ENCODE results near the gene DCAF5. TPM values are rescaled to one million over a fixed set of nuclear protein-coding genes. Genes with fewer than 3 reads are reported as not detected.

Gene DCAF5
- total and polyA plus RNA-seq, 2 of the 8 experiments (the other 6 are each of a cell fraction or from before 2014, with no cell fraction given), result 24.3 to 31.0 TPM

GRCh38 chr14:69156224-69156623 lies 3.3 kb upstream of the DCAF5 start:
- DNase-seq (ENCODE audit: low read depth in 1 of 2, low spot score in 2 of 2) (no peak), FAIRE-seq (no peak)
- H2BK12ac ChIP-seq (ENCODE audit: low read depth, low read length), result no peak overlapping the region
- H3K14ac ChIP-seq (ENCODE audit: insufficient read length), result no peak overlapping the region
- H3K56ac ChIP-seq (replicated peaks; ENCODE audit: insufficient read length, low read depth, low read length), result no peak overlapping the region
- H3K9me3 ChIP-seq (ENCODE audit: insufficient read depth in 2 of 2, low read depth in 1 of 2, low read length in 1 of 2), result no peaks in the 10 kb centered on the region
- POLR2A ChIA-PET (ENCODE audit: partially characterized antibody), result interaction anchor here (0.7 to 2.1 kb wide), 2 partner anchors 35 to 323 kb away, joined by 3 to 6 read pairs; partner anchors contain the start of gene EXD2
- CTCF ChIA-PET (ENCODE audit: partially characterized antibody), result interaction anchor here (0.6 kb wide), 1 partner anchor 40 kb away, joined by 5 read pairs; no protein-coding TSS in a partner anchor
- H3K23me2 ChIP-seq (ENCODE audit: low read depth, low read length), result peaks cover 6% of the 10 kb centered on the region
- no peak overlapping the region for H3K23ac ChIP-seq (ENCODE audit: insufficient read length)
- H3K79me1 ChIP-seq (ENCODE audit: low read depth, low read length), result no peaks in the 10 kb centered on the region
- no peak overlapping the region for H2BK15ac ChIP-seq (ENCODE audit: low read length)
- H3K4me1 ChIP-seq (replicated peaks in 1 of 4; ENCODE audit: control insufficient read depth in 3 of 4, insufficient read depth in 4 of 4, low read length in 3 of 4), result peaks cover 0 to 6% (median 5%) of the 10 kb centered on the region in 4 experiments
- no peaks in the 10 kb centered on the region for H4K20me1 ChIP-seq (replicated peaks in 1 of 2; ENCODE audit: control insufficient read depth in 1 of 2, insufficient read depth in 2 of 2, low read length in 2 of 2)
- H3K27ac ChIP-seq (ENCODE audit: low read depth, low read length), result no peak overlapping the region
- no peak overlapping the region for H4K5ac ChIP-seq (ENCODE audit: insufficient read length, low read depth, low read length)
- no peak overlapping the region for H4K91ac ChIP-seq (replicated peaks; ENCODE audit: insufficient read length, low read length)
- H3K36me3 ChIP-seq (ENCODE audit: control insufficient read depth in 2 of 4, insufficient read depth in 4 of 4, low read length in 3 of 4), result no peaks in the 10 kb centered on the region
- no peak overlapping the region for H3K4me2 ChIP-seq (ENCODE audit: insufficient read depth in 1 of 2, low read depth in 2 of 2, low read length in 2 of 2)
- H2BK120ac ChIP-seq (replicated peaks; ENCODE audit: low read depth, low read length), result no peak overlapping the region
- no peak overlapping the region for H3K18ac ChIP-seq (ENCODE audit: extremely low read depth, low read length)
- H3K79me2 ChIP-seq (ENCODE audit: control insufficient read depth in 1 of 2, insufficient read depth in 2 of 2, low read length in 2 of 2), result no peaks in the 10 kb centered on the region
- H2BK5ac ChIP-seq (ENCODE audit: low read depth, low read length), result no peak overlapping the region
- H3K27me3 ChIP-seq (replicated peaks in 1 of 4; ENCODE audit: control insufficient read depth in 3 of 4, extremely low read depth in 1 of 4, insufficient read depth in 3 of 4, low read length in 3 of 4), result peaks cover 0 to 12% (median 5%) of the 10 kb centered on the region in 4 experiments; a peak in 5 of 7 replicates
- H3K4me3 ChIP-seq (ENCODE audit: extremely low read depth in 1 of 4, insufficient read depth in 2 of 4, low read depth in 3 of 4, low read length in 4 of 4), result no peak overlapping the region
- H2BK20ac ChIP-seq (ENCODE audit: low read length), result no peak overlapping the region
- H2AFZ ChIP-seq (ENCODE audit: low read length), result no peak overlapping the region
- no peak overlapping the region for H4K8ac ChIP-seq (ENCODE audit: extremely low read depth, insufficient read depth, low read length)
- no peak overlapping the region for H3K9ac ChIP-seq (replicated peaks in 1 of 4; ENCODE audit: extremely low read depth in 1 of 4, low read depth in 3 of 4, low read length in 3 of 4)
- no peak overlapping the region for H2AK5ac ChIP-seq (ENCODE audit: low read depth, low read length)
- no peak overlapping the region for H3K4ac ChIP-seq (replicated peaks; ENCODE audit: insufficient read length, low read depth, low read length)
- TF ChIP-seq BCL11A (IDR thresholded peaks at IDR 0.05; ENCODE audit: low read depth in 2 of 2, low read length in 2 of 2), result no peak
- TF ChIP-seq CBX5 (IDR thresholded peaks at IDR 0.05; ENCODE audit: low read depth, low read length), result no peak
- TF ChIP-seq TAF1 (IDR thresholded peaks at IDR 0.05; ENCODE audit: low read depth, low read length), result no peak
- TF ChIP-seq ATF3 (IDR thresholded peaks at IDR 0.05; ENCODE audit: insufficient read depth, low read depth, low read length), result no peak
- TF ChIP-seq NRF1 (IDR thresholded peaks at IDR 0.05; ENCODE audit: low read depth, low read length), result no peak
- TF ChIP-seq KDM4A (IDR thresholded peaks at IDR 0.05; ENCODE audit: low read depth, low read length, severe bottlenecking), result no peak
- no peak for TF ChIP-seq SIN3A (conservative IDR thresholded peaks at IDR 0.05 in 1 of 2, IDR thresholded peaks at IDR 0.05 in 1 of 2; ENCODE audit: low read depth in 1 of 2, low read length in 2 of 2)
- no peak for TF ChIP-seq BRCA1 (IDR thresholded peaks at IDR 0.05; ENCODE audit: low read depth, low read length)
- TF ChIP-seq RBBP5 (IDR thresholded peaks at IDR 0.05; ENCODE audit: borderline replicate concordance, low read depth, low read length), result no peak
- no peak for TF ChIP-seq CBX8 (IDR thresholded peaks at IDR 0.05; ENCODE audit: borderline replicate concordance, low read depth, low read length)
- TF ChIP-seq KDM1A (IDR thresholded peaks at IDR 0.05; ENCODE audit: borderline replicate concordance, low read length), result no peak
- TF ChIP-seq FOSL1 (IDR thresholded peaks at IDR 0.05; ENCODE audit: insufficient read depth, low read depth, low read length), result no peak
- TF ChIP-seq KDM5A (IDR thresholded peaks at IDR 0.05; ENCODE audit: low read length), result no peak
- no peak for TF ChIP-seq SIX5 (IDR thresholded peaks at IDR 0.05; ENCODE audit: low read depth, low read length)
- TF ChIP-seq TBP (IDR thresholded peaks at IDR 0.05; ENCODE audit: low read depth, low read length), result no peak
